NCI-H345 treated with DMSO at 0.1 percent for 48 hours (cell line): ENCODE results near the gene HEATR5A.
"Not testable (repeated sequence)": the region's sequence is repeated elsewhere in the genome, so short reads cannot be mapped to it uniquely, and the experiment has no call there.

Experiments
- DNase-seq: peaks from one replicate; lab custom pipeline; 2025; ENCODE audit not compliant: unreplicated experiment; lab: John Stamatoyannopoulos, UW

HEATR5A gene

DNA sequence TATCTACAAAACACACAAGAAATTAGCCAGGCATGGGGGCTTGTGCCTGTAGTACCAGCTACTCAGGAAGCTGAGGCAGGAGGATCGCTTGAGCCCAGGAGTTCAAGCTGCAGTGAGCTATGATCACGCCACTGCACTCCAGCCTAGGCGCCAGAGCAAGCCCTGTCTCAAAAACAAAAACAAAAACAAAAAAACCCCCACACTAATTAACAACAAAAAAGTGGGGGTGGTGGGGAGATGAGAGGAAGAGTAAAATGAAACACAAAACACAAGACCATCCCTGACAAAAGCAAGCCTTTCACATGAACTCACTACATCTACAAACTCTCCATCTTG lies 158.9 kb downstream of the HEATR5A start:
- no peak for DNase-seq

DNA sequence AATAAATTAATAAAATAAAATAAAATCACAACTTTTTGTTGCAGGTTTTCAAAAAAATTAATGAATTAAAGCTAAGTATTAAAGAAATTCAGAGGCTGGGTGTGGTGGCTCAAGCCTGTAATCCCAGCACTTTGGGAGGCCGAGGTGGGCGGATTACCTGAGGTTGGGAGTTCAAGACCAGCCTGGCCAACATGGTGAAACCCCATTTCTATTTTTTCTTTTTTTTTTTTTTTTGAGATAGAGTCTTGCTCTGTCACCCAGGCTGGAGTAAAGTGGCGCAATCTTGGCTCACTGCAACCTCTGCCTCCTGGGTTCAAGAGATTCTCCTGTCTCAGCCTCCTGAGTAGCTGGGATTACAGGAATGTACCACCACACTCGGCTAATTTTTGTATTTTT lies 161.3 kb downstream of the HEATR5A start:
- not testable (repeated sequence) for DNase-seq

DNA sequence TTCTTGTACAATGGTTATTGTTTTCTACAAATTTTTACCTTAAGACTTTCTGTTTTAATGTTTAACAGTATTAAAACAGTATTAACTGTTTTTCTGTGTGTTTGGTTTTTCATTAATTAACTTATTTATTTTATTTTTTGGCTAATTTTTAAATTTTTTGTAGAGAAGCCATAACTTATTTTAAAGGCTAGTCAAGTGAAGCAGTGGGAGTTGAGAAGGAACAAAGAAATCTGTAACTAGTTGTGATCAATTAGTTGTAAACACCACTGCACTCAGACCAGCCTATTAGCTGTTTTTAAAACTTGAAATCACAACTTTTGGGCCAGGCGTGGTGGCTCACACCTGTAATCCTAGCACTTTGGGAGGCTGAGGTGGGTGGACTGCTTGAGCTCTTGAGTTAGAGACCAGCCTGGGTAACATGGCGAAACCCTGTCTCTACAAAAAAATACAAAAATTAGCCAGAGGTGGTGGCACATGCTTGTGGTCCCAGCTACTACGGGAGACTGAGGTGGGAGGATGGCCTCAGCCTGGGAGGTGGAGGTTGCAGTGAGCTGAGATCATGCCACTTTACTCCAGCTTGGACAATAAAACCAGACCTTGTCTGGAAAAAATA lies 161.8 kb downstream of the HEATR5A start:
- DNase-seq = no peak

DNA sequence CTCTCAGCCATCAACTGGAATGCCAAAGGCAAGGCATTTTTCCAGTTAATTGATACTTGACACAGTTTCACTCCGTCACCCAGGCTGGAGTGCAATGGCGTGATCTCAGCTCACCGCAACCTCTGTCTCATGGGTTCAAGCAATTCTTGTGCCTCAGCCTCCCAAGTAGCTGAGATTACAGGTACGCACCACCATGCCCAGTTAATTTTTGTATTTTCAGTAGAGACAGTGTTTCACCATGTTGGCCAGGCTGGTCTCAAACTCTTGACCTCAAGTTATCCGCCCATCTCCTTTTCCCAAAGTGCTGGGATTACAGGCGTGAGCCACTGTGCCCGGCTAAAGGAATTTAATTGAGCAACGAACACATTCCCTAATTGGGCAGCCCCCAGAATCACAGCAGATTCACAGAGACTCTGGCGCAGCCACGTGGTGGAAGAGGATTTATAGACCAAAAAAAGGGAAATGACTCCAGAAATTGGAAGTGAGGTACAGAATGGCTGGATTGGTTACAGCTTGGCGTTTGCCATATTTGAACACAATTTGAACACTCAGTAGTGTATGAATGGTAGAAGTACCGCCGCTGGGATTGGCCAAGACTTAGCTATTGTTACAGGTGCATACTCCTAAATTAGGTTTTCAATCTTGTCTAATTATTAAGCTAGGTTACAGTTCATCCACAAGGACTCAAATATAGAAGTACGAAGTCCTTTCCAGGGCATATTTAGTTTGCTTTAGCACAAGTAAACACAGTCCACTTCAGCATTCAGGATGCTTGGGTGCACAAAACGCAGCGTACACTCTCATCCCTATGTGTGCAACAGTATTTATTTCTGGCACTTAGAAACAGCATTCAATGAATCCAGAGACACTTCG lies 162.6 kb downstream of the HEATR5A start:
- not testable (repeated sequence) for DNase-seq

DNA sequence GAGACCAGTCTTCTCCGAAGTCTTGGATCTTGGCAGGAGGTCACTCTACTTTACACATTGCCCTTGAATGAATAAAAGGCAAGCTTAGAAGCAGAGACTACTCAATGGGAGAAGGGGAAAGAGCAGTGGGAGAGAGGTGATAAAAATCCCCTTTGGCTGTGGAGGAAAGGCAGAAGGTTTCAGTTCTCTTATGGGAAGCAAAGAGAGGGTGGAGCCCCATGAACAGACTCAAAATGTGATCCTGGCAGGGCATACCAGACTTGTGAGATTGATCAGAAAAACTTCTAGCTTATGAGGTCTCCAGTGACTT lies 163.2 kb downstream of the HEATR5A start:
- no peak for DNase-seq

DNA sequence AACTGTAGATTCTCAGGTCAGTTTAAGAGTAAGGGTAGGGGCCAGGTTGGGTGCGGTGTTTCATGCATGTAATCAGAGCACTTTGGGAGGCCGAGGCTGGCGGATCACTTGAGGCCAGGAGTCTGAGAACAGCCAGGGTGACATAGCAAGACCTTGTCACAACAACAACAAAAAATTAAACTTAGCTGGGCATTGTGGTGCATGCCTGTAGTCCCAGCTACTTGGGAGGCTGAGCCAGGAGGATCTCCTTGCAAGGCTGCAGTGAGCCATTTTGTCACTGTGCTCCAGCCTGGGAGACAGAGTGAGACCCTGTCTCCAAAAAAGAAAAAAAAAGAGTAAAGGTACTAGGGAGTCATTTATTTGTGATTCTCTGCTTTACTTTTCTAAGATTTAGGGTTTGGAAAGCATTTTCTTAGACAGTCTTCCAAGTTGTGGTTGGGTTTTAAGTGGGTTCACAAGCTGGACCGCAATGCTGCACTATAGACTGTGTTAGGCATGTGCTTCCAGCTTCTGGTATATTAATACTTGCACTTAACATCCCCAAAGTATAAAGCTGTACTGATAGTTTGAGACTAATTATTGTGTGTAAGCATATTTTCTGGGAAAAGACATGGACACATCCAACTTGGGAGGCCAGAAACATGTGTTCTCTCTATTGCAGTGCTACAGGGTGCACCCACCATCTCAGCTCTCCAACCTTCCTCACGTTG lies 163.7 kb downstream of the HEATR5A start:
- DNase-seq = no peak

DNA sequence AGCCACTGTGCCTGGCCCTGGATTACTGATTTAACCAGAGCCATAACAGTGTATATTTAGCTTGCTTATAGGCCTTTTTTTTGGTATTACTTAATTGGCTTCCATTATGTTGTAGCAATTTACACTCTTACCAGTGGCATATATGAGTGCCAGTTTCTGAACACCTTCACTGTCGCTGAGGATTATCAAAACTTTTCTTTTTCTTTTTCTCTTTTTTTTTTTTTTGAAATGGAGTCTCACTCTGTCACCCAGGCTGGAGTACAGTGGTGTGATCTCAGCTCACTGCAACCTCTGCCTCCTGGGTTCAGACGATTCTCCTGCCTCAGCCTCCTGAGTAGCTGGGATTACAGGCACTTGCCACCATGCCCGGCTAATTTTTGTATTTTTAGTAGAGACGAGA lies 164.4 kb downstream of the HEATR5A start:
- DNase-seq = not testable (repeated sequence)

DNA sequence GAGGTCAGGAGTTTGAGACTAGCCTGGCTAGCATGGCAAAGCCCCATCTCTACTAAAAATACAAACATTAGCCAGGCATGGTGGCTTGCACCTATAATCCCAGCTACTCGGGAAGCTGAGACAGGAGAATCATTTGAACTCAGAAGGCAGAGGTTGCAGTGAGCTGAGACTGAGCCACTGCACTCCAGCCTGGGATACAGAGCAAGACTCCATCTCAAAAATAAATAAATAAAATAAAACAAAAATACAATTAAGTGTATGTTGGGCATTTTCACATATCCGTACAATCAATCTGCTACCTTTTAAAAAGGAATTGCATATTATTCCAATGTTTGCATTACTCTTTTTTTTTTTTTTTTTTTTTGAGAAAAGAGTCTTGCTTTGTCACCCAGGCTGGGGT lies 165.1 kb downstream of the HEATR5A start:
- DNase-seq = no peak

DNA sequence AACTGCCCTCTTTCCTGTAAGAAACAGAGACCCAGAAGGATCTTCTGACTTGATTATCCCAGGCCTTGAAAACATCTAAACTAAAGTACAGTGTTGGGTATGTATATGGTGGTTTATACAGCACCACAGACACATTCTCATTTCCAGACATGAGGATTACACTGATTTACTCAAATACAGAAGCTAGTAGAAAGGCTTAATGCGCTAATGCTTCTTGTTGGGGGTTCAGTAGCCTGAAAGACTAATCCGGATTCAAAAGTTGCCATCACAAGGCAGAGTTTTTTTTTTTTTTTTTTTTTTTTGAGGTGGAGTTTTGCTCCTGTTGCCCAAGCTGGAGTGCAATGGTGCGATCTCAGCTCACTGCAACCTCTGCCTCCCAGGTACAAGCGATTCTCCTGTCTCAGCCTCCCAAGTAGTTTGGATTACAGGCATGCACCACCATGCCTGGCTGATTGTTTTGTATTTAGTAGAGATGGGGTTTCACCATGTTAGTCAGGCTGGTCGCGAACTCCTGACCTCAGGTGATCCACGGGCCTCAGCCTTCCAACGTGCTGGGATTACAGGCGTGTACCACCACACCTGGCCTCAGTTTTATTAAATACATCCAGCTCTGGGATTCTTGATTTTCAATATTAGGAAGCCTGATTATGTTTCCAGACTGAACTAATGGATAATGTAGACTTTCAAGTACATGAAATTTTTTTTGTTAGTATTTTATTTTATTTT lies 166.4 kb downstream of the HEATR5A start:
- DNase-seq = no peak

DNA sequence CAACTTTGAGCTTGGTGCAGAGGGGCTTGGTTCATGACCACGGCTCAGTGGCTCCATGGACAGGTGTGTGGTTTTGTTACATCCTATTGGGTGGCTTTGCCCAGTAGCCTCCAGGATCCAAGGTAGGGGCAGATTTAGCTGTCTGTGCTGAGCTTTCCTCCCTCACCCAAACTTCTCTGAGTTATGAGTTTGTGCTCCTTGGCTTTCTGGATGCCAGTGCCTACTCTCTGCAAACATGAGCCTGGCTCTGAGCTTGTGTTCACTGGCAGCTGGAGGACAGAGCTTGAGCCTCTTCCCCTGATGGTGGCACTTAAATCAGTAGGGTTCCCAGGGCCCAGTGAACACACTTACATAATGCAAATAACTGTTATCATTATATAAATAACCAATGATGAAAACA lies 167.5 kb downstream of the HEATR5A start:
- no peak for DNase-seq

DNA sequence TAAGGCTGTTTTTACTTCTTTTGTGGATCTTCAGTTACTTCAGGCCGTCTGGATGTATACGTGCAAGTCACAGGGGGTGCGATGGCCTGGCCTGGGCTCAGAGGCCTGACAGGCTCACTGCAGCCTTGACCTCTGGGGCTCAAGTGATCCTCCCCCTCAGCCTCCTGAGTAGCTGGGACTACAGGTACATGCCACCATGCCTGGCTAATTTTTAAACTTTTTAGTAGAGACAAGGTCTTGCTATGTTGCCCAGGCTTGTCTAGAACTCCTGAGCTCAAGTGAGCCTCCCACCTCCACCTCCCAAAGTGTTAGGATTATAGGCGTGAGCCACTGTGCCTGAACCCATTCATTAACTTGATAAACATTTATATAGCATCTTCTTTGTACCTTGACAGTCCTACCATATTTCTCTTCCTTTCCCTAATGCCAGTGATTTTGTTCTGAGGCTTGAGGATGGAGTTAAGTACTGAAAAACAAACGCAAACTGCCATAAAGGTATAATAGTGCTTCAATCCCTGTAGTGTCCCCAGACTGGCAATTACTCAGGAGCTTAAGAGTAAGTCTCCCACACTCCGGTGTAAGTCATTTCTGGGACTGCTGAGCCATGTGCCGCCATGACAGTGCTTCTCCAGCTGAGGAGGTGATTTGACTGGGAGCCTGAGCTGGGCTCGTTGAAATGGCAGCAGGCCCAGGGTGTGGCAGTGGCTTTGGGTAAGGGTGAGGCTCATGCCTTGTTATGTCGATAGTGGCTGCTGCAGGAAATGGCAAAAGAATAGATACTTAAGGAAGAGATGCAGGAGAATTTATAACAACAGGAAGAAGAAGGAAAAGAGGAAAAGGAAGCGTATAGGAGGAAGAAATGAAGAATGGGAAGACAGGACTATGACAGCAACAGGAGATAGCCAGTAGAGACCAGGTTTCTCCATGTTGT lies 169.1 kb downstream of the HEATR5A start:
- no peak for DNase-seq

DNA sequence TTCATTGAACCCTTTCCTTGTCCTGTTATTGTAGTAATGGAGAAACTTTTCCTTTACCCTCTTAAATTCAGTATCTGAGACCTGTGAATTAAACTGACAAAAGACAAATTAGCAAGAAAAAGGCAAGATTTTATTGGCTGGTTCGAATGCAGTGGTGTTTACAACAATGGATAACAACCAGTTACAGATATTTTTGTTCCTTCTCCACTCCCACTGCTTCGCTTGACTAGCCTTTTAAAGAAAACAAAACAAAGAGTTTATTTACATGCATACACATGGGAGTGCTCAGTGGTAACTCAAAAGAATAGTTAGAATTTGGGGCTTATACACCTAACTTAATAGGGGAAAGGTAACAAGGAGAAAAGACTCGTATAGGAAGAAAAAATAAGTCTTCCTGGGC lies 175.7 kb downstream of the HEATR5A start:
- DNase-seq = no peak

DNA sequence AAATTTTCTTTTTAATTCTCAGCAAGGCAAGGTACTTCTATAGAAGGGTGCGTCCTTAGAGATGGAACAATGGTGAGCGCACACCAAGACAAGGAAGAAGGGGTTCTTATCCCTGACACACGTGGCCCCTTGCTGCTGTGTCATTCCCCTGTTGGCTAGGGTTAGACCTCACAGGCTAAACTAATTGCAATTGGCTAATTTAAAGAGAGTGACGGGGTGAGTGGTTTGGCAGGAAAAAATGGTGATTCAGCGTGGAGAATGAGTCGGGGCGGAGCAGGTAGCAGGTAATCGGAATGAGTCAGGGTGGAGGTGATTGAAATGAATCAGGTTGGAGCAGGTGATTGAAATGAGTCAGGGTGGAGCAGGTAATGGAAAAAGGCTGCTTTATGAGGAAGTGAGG lies 176.5 kb downstream of the HEATR5A start:
- no peak for DNase-seq

DNA sequence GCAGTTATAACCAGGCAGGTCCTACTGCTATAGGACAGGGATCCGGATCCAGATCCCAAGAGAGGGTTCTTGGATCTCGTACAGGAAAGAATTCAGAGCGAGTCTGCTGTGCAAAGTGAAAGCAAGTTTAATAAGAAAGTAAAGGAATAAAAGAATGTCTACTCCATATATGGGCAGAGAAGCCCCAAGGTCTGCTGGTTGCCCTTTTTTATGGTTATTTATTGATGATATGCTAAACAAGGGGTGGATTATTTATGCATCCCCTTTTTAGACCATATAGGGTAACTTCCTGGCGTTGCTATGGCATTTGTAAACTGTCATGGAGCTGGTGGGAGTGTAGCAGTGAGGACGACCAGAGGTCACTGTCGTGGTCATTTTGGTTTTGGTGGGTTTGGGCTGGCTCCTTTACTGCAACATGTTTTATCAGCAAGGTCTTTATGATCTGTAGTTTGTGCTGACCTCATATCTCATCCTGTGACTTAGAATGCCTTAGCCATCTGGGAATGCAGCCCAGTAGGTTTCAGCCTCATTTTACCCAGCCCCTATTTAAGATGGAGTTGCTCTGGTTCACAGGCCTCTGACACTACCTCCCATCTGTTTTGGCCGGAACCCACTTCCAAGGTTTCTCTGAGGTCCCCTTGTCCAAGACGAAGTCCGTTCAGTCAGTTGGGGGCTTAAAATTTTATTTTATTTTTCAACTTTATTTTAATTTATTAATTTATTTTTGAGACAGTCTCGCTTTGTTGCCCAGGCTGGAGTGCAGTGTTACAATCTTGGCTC lies 178.0 kb downstream of the HEATR5A start:
- not testable (repeated sequence) for DNase-seq
